ENCODE results near the gene LIFR.
A peak's percentile ranks its signal among the peaks of the same experiment; 100 is the strongest.

LIFR gene

DNA sequence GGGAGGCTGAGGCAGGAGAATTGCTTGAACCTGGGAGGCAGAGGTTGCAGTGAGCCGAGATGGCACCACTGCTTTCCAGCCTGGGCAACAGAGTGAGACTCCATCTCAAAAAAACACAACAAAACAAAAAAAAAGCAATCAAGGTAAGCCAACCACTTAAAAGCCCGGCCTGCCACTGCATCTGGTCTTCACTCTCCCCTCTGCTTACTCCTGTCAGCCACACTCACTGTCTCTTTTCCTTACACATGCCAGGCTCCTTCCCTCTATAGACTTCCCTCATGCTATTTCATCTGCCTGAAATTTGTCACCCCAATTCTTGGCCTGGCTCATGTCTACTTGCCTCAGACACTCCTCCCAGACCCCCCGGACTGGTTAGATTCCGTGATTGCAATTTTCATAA is 17.6 kb upstream of the LIFR start:
- TF ChIP-seq TEAD4 (IDR thresholded peaks at IDR 0.05), result no peak
- TF ChIP-seq TCF12 (IDR thresholded peaks at IDR 0.05; ENCODE audit: low read depth), result no peak
- TF ChIP-seq, protein P1, sequence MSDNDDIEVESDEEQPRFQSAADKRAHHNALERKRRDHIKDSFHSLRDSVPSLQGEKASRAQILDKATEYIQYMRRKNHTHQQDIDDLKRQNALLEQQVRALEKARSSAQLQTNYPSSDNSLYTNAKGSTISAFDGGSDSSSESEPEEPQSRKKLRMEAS (IDR thresholded peaks at IDR 0.05), result no peak
- TF ChIP-seq EP300 (IDR thresholded peaks at IDR 0.05; ENCODE audit: borderline replicate concordance), result no peak
- no peak for TF ChIP-seq ZBTB7A (IDR thresholded peaks at IDR 0.05; ENCODE audit: low read depth)
- no peak for TF ChIP-seq RAD21 (IDR thresholded peaks at IDR 0.05; ENCODE audit: low read depth)
- TF ChIP-seq CEBPB (IDR thresholded peaks at IDR 0.05), result no peak
- TF ChIP-seq, protein P2, sequence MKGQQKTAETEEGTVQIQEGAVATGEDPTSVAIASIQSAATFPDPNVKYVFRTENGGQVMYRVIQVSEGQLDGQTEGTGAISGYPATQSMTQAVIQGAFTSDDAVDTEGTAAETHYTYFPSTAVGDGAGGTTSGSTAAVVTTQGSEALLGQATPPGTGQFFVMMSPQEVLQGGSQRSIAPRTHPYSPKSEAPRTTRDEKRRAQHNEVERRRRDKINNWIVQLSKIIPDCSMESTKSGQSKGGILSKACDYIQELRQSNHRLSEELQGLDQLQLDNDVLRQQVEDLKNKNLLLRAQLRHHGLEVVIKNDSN (IDR thresholded peaks at IDR 0.05), result no peak
- TF ChIP-seq, protein P3, sequence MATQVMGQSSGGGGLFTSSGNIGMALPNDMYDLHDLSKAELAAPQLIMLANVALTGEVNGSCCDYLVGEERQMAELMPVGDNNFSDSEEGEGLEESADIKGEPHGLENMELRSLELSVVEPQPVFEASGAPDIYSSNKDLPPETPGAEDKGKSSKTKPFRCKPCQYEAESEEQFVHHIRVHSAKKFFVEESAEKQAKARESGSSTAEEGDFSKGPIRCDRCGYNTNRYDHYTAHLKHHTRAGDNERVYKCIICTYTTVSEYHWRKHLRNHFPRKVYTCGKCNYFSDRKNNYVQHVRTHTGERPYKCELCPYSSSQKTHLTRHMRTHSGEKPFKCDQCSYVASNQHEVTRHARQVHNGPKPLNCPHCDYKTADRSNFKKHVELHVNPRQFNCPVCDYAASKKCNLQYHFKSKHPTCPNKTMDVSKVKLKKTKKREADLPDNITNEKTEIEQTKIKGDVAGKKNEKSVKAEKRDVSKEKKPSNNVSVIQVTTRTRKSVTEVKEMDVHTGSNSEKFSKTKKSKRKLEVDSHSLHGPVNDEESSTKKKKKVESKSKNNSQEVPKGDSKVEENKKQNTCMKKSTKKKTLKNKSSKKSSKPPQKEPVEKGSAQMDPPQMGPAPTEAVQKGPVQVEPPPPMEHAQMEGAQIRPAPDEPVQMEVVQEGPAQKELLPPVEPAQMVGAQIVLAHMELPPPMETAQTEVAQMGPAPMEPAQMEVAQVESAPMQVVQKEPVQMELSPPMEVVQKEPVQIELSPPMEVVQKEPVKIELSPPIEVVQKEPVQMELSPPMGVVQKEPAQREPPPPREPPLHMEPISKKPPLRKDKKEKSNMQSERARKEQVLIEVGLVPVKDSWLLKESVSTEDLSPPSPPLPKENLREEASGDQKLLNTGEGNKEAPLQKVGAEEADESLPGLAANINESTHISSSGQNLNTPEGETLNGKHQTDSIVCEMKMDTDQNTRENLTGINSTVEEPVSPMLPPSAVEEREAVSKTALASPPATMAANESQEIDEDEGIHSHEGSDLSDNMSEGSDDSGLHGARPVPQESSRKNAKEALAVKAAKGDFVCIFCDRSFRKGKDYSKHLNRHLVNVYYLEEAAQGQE (IDR thresholded peaks at IDR 0.05; ENCODE audit: low read depth), result no peak
- TF ChIP-seq YY1 (IDR thresholded peaks at IDR 0.05; ENCODE audit: low read depth), result no peak
- TF ChIP-seq TAF1 (IDR thresholded peaks at IDR 0.05; ENCODE audit: low read depth), result no peak
- TF ChIP-seq CREB1 (IDR thresholded peaks at IDR 0.05; ENCODE audit: low read depth), result no peak
- TF ChIP-seq EGR1 (IDR thresholded peaks at IDR 0.05), result no peak
- no peak for TF ChIP-seq FOXM1 (IDR thresholded peaks at IDR 0.05; ENCODE audit: borderline replicate concordance, low read depth)
- no peak for TF ChIP-seq NFIC (IDR thresholded peaks at IDR 0.05)

DNA sequence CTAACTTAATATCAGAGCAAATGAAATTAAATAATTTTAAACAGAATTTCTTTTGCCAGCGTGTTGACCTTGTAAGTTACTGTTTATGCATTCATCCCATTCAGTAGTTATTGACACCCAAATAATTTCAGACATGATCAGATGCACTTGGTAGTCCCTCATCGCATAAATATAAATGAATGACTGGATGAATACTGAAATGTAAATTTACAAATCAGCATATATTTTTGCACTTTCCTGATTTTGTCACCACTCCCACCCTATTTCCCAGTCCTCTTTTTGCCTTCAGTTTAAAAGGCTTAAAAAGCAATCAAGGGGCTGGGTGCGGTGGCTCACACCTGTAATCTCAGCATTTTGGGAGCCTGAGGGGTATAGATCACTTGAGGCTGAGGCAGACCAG is 17.1 kb upstream of the LIFR start:
- TF ChIP-seq YY1 (IDR thresholded peaks at IDR 0.05; ENCODE audit: low read depth) (no peak), NFIC (IDR thresholded peaks at IDR 0.05) (no peak), TEAD4 (IDR thresholded peaks at IDR 0.05) (no peak), EP300 (IDR thresholded peaks at IDR 0.05; ENCODE audit: borderline replicate concordance) (no peak), RAD21 (IDR thresholded peaks at IDR 0.05; ENCODE audit: low read depth) (no peak), ZBTB7A (IDR thresholded peaks at IDR 0.05; ENCODE audit: low read depth) (no peak), TCF12 (IDR thresholded peaks at IDR 0.05; ENCODE audit: low read depth) (no peak), FOXM1 (IDR thresholded peaks at IDR 0.05; ENCODE audit: borderline replicate concordance, low read depth) (no peak), CREB1 (IDR thresholded peaks at IDR 0.05; ENCODE audit: low read depth) (no peak), EGR1 (IDR thresholded peaks at IDR 0.05) (no peak)
- TF ChIP-seq, protein P2 (IDR thresholded peaks at IDR 0.05), result no peak
- TF ChIP-seq, protein P3 (IDR thresholded peaks at IDR 0.05; ENCODE audit: low read depth), result no peak

DNA sequence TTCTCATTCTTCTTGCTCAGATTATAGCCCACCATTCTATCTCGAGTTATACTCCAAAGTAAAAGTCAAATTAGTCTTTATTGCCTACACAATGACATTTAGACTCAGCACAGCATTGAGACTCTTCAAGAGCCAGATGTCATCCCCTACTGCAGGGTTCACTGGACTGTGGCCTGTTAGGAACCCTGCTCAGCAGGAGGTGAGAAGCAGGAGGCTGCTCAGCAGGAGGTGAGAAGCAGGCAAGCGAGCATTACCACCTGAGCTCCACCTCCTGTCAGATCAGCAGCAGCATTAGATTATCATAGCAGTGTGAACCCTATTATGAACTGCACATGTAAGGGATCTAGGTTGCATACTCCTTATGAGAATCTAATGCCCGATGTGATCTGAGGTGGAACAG is 12.7 kb upstream of the LIFR start:
- TF ChIP-seq, protein P2 (IDR thresholded peaks at IDR 0.05), result no peak
- TF ChIP-seq YY1 (IDR thresholded peaks at IDR 0.05; ENCODE audit: low read depth), result no peak
- 0 out of 2 replicates have a peak, but pooled peaks have one; percentile 9 for TF ChIP-seq TEAD4 (IDR thresholded peaks at IDR 0.05)
- peak; percentile 39; the same call in 1 of the 2 replicates for TF ChIP-seq NFIC (IDR thresholded peaks at IDR 0.05)
- TF ChIP-seq RAD21 (IDR thresholded peaks at IDR 0.05; ENCODE audit: low read depth), result no peak
- no peak for TF ChIP-seq FOXM1 (IDR thresholded peaks at IDR 0.05; ENCODE audit: borderline replicate concordance, low read depth)
- TF ChIP-seq EGR1 (IDR thresholded peaks at IDR 0.05), result no peak
- TF ChIP-seq, protein P1 (IDR thresholded peaks at IDR 0.05), result no peak
- no peak; the same call in 1 of the 2 replicates for TF ChIP-seq EP300 (IDR thresholded peaks at IDR 0.05; ENCODE audit: borderline replicate concordance)
- TF ChIP-seq ZBTB7A (IDR thresholded peaks at IDR 0.05; ENCODE audit: low read depth), result no peak
- no peak for TF ChIP-seq TAF1 (IDR thresholded peaks at IDR 0.05; ENCODE audit: low read depth)
- no peak for TF ChIP-seq CEBPB (IDR thresholded peaks at IDR 0.05)
- TF ChIP-seq TCF12 (IDR thresholded peaks at IDR 0.05; ENCODE audit: low read depth), result peak; percentile 77; the same call in 1 of the 2 replicates
- TF ChIP-seq CREB1 (IDR thresholded peaks at IDR 0.05; ENCODE audit: low read depth), result no peak
- TF ChIP-seq, protein P3 (IDR thresholded peaks at IDR 0.05; ENCODE audit: low read depth), result no peak

DNA sequence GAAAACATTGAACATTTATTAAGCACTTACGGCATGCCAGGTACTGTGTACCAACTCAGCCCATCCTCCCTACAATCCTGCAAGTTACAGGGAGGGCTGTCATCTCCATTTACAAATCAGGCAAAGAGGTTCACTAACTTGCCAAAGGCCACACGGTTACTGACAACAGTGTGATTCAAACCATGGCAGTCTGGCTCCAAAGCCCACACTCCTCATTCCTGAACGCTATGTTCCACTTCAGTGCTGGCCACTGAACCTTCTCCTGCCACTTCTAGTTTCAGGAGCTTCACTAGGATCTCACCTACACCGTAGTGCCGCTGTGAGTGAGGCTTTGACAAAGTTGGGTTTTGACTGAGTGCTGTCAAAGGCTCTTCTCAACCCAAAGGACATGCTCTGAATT is 7.2 kb upstream of the LIFR start:
- TF ChIP-seq FOXM1 (IDR thresholded peaks at IDR 0.05; ENCODE audit: borderline replicate concordance, low read depth) (no peak), RAD21 (IDR thresholded peaks at IDR 0.05; ENCODE audit: low read depth) (no peak), YY1 (IDR thresholded peaks at IDR 0.05; ENCODE audit: low read depth) (no peak), TAF1 (IDR thresholded peaks at IDR 0.05; ENCODE audit: low read depth) (no peak), TEAD4 (IDR thresholded peaks at IDR 0.05) (no peak), TCF12 (IDR thresholded peaks at IDR 0.05; ENCODE audit: low read depth) (no peak), CEBPB (IDR thresholded peaks at IDR 0.05) (no peak)
- TF ChIP-seq, protein P2 (IDR thresholded peaks at IDR 0.05), result no peak
- TF ChIP-seq, protein P1 (IDR thresholded peaks at IDR 0.05), result no peak
- TF ChIP-seq, protein P3 (IDR thresholded peaks at IDR 0.05; ENCODE audit: low read depth), result no peak
